Astrocyte of the cerebellum (primary cell): ENCODE results near the gene SNX13.

Experiments used
- DNase-seq: peaks from one replicate; pipeline ENCODE4 v3.0.0-alpha.2; 2011; ENCODE audit warnings: low read depth
- H3K4me3 ChIP-seq: 2 replicates; pipeline ENCODE4 v1.5.1; 2011; ENCODE audit warnings: mild to moderate bottlenecking, low read depth, low read length, moderate library complexity
- CTCF ChIP-seq: IDR thresholded peaks from 2 replicates; pipeline ENCODE4 v1.5.1; 2012; ENCODE audit warnings: low read length, low read depth, moderate library complexity, mild to moderate bottlenecking; ENCODE audit errors: missing control alignments
- in situ Hi-C: cut with HindIII; loops from 2 replicates; pipeline ENCODE4 v1.10.0; 2017; ENCODE audit warnings: low sequenced_read_pairs

SNX13 gene

DNA sequence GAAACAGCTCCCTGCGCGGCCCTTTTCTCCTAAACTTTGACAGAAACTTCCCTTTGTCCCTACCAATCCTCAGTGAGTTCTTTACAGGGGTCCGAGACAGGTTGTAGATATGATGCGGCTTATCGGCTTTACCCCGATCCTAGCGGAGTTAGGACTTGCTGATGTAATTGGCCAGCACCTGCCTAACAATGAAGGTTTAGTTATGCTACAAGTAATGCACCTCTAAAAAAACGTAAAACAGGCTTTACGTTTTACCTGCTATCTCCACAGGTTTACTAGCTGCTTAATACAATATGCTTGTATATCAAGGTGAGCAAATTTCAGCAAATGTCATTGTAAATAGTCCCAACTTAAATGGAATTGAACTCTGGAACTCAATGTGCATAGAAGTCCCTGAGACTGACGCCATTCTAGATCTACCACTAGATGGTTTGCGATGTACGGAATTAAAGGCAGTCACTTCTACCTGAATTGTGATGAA is 697 bp upstream of the SNX13 start:
- no peak for DNase-seq
- TF ChIP-seq CTCF: no peak
- peak overlapping the region; percentile 81 for H3K4me3 ChIP-seq
- in situ Hi-C loops: no loop called here

GRCh38 chr7:17939606-17940301 is 540 bp downstream of the SNX13 start:
- no peak for DNase-seq
- no peak for TF ChIP-seq CTCF
- peak overlapping the region; percentile 81 for H3K4me3 ChIP-seq
- in situ Hi-C loops: no loop called here

- no peak for TF ChIP-seq CTCF
- DNase-seq: no peak
- in situ Hi-C loops: no loop called here
- H3K4me3 ChIP-seq: peak overlapping the region; percentile 81
Measured at GRCh38 chr7:17939211-17939605, 1.1 kb downstream of the SNX13 start.

DNA sequence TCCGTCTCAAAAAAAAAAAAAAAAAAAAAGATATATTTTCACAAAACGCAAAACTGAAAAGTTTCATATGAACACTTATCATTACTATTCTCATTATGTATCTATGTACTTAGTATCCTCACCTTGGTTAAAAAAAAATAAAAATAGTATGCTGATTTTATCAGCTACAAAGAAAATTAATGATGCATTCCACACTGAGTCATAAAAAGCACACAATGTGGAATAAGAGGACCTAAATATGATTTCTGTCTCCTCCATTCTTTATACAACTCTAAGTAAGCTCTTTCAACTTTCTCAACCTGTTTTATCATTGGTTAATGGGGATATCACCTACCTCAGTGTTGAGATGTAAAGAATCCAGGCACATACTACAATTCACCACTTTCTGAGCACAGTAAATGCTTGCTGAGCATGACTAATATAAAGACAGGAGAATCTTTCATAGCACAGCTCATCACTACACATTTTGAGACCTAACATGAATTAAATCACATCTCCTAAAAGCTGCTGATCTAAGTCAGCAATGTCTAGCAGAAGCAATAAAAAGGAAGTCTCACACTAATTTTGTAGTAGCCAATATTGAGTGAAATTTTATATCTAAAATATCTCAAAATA is 2.7 kb downstream of the SNX13 start:
- TF ChIP-seq CTCF: no peak
- in situ Hi-C loops: no loop called here
- H3K4me3 ChIP-seq: no peak overlapping the region
- DNase-seq: no peak

DNA sequence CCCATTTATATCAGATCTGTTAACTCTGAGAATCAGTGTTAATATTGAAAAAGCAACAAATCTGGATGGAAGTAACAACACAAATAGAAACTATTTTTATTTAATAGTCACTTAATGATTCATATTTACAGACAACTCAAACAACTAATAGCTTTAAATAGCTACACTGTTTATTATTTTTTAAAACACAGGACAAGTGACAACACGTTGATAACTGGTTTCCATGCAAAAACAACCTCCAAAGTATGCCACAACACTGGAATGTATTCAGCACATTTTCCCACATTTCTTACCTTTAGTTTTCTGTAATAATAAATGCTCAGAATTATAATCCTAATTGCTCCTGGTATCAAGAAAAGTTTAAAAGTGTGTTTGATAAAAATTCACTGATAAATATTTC is 4.0 kb downstream of the SNX13 start:
- in situ Hi-C loops: no loop called here
- no peak overlapping the region for H3K4me3 ChIP-seq
- no peak for TF ChIP-seq CTCF
- no peak for DNase-seq

DNA sequence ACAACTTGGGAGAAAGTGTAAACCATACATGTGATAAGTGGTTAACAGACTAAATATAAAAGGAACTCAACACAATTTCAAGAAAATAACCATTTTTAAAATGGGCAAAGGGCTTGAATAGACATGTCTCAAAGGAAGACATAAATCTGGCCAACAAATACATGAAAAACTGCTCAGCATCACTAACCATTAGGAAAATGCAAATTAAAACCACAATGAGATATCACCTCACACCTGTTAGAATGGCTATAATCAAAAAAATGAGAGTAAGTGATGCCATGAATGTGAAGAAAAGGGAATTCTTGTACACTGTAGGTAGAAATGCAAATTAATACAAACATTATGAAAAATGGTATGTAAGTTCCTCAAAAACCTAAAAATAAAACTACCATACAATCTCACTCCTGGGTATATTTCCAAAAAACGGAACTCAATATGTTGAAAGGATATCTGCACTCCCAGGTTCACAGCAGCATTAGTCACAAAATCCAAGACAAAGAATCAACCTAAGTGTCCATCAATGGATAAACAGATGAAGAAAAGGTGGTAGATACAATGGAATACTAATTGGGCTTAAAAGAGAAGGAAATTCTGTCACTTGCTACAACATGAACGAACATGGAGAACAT is 5.6 kb downstream of the SNX13 start:
- no peak for DNase-seq
- H3K4me3 ChIP-seq: no peak overlapping the region
- TF ChIP-seq CTCF: no peak
- in situ Hi-C loops: no loop called here
